A549 treated with CORT108297 at 1 μM for 4 hours (cell line): ENCODE results near the gene SOWAHC. TPM values are rescaled to one million over a fixed set of nuclear protein-coding genes. Genes with fewer than 3 reads are reported as not detected.

ENCODE experiments used
- total RNA-seq: library from RNA; stranded (reverse); fragments of 200-300 nt; extraction: Qiagen RNA extraction; gene quantifications from 5 replicates; pipeline ENCODE4 v1.2.3, GENCODE V29; 2022

The SOWAHC gene
- 12.6 to 15.6 TPM (median 14.1 TPM) in 5 replicates for total RNA-seq

GRCh38 chr2:109613922-109614714 is at the start of gene SOWAHC, which contains the start of gene SEPTIN10:
Gene SOWAHC, plus strand, starts transcription at chr2:109614364. Its CDS starts 126 bp downstream, at chr2:109614490.
Gene SEPTIN10, minus strand, starts transcription at chr2:109613966. Its CDS starts 139 bp downstream, at chr2:109613827.

Other genes starting within 250 kb of the SOWAHC start
- gene SEPTIN10, start 398 bp upstream of the SOWAHC start, total RNA-seq: 37.6 to 62.6 TPM (median 50.2 TPM) in 5 replicates
- gene RGPD5, start 179.9 kb downstream of the SOWAHC start, total RNA-seq: 6.3 to 10.0 TPM (median 7.4 TPM) in 5 replicates